DOHH2 (cell line): Measurements from ENCODE around the gene NCOA5.

Experiments
- EZH2phosphoT487 ChIP-seq: fragments of 200-600 bp; sonication (generic); IDR thresholded peaks from 2 replicates; pipeline ENCODE4 v1.6.1; 2017; ENCODE audit warnings: borderline replicate concordance, mild to moderate bottlenecking, antibody characterized with exemption, low read length, moderate library complexity, mixed read lengths
- TF ChIP-seq, protein P1 (sequence below): fragments of 200-600 bp; sonication (generic); IDR thresholded peaks from one replicate; pipeline ENCODE4 v1.5.1; 2014; ENCODE audit warnings: antibody characterized with exemption, mild to moderate bottlenecking, low read depth, low read length; ENCODE audit not compliant: poor library complexity, severe bottlenecking

DNA sequence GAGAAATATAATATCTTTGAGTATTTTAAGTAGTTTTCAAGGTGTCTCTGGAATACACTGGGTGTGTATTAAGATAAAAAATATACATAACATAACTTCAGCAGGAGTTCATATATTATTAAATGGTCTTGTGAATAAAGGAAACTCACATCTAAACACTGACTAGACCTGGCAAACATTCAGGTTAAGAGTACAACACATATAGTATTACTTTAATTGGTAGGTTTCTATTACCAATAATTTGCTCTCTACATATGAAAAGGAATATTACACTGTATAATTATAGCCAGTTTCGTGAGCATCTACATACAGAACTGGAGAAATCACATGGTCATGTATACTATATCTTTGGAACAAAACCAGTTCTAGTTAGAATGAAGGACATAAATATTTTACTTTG lies 8.7 kb downstream of the NCOA5 start:
- TF ChIP-seq, protein P1, sequence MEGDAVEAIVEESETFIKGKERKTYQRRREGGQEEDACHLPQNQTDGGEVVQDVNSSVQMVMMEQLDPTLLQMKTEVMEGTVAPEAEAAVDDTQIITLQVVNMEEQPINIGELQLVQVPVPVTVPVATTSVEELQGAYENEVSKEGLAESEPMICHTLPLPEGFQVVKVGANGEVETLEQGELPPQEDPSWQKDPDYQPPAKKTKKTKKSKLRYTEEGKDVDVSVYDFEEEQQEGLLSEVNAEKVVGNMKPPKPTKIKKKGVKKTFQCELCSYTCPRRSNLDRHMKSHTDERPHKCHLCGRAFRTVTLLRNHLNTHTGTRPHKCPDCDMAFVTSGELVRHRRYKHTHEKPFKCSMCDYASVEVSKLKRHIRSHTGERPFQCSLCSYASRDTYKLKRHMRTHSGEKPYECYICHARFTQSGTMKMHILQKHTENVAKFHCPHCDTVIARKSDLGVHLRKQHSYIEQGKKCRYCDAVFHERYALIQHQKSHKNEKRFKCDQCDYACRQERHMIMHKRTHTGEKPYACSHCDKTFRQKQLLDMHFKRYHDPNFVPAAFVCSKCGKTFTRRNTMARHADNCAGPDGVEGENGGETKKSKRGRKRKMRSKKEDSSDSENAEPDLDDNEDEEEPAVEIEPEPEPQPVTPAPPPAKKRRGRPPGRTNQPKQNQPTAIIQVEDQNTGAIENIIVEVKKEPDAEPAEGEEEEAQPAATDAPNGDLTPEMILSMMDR = no peak
- TF ChIP-seq EZH2phosphoT487 = no peak
